ENCODE results near the gene TMEM52. TPM values are rescaled to one million over a fixed set of nuclear protein-coding genes. Genes with fewer than 3 reads are reported as not detected.
"Not testable (repeated sequence)": the region's sequence is repeated elsewhere in the genome, so short reads cannot be mapped to it uniquely, and the experiment has no call there.

The TMEM52 gene
- total RNA-seq, 2 experiments from 2014 or later, result 0.99 TPM; not detected in 1

DNA sequence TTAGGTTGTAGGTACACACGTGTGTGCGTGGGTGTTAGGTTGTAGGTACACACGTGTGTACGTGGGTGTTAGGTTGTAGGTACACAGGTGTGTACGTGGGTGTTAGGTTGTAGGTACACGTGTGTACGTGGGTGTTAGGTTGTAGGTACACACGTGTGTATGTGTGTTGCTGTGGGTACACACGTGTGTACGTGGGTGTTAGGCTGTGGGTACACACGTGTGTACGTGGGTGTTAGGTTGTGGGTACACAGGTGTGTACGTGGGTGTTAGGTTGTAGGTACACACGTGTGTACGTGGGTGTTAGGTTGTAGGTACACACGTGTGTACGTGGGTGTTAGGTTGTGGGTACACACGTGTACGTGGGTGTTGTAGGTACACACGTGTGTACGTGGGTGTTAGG lies 15.8 kb upstream of the TMEM52 start:
- DNase-seq; intact Hi-C loops (cut with micrococcal nuclease); H3K27ac Mint-ChIP-seq; H3K4me3 Mint-ChIP-seq; H3K27me3 Mint-ChIP-seq (ENCODE audit: low read depth); H3K4me1 Mint-ChIP-seq (ENCODE audit: low read depth); H3K36me3 Mint-ChIP-seq (ENCODE audit: low read depth): not testable (repeated sequence)
- CTCF ChIA-PET, result interaction anchor here (0.5 kb wide), 1 partner anchor 103 kb away, joined by 3 read pairs; no protein-coding TSS in a partner anchor
- H3K9me3 Mint-ChIP-seq, result peaks cover 16% of the 10 kb centered on the region

DNA sequence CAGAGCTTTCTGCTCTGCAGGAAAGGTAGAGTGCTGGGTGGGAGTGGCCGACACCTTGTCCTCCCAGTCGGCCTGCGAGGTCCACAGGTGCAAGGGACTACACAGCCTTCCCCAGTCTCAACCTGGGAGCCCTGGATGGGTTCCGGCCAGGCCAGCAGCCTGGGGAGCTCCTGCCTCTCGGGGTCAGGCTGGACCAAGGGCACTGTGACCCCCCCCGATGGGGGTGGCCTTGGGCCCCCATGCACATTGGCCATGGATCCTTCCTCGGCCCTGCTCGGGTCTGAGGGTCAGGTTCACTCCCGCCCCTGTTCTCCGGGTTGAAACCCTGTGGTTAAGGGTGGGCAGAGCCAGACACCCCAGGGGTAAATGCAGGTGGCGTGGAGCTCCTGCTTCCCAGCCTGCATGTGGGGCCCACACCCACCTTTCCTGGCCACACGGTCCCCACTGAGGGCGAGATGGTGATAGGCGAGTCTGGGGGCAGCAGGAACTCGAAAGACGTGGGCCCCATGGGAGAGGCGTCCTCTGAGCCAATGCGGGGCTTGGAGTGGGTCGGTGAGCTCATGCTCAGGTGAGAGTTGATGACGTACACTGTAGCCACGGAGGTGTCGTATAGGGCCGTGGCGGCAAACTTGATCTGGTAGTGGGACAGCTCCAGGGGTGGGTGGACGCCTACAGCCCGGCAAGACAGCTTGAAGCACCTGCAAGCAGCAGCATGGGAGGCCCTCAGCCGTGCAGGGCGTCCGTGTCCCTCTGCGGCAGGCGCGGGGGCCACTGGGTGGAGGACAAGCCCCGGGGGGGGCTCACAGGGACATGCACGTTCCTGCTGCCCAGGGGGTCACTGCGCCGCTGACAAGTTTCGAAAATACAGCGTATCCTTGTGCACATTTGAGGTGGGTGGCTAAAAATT lies 10.8 kb upstream of the TMEM52 start:
- intact Hi-C loops (cut with micrococcal nuclease), result no loop called here
- peaks cover 10% of the 10 kb centered on the region for H3K9me3 Mint-ChIP-seq
- H3K4me3 Mint-ChIP-seq, result no peak overlapping the region
- DNase-seq, result no peak
- CTCF ChIA-PET, result no interaction called here
- H3K27me3 Mint-ChIP-seq (ENCODE audit: low read depth), result no peaks in the 10 kb centered on the region
- H3K4me1 Mint-ChIP-seq (ENCODE audit: low read depth), result no peaks in the 10 kb centered on the region
- H3K27ac Mint-ChIP-seq, result no peak overlapping the region
- H3K36me3 Mint-ChIP-seq (ENCODE audit: low read depth), result no peaks in the 10 kb centered on the region

DNA sequence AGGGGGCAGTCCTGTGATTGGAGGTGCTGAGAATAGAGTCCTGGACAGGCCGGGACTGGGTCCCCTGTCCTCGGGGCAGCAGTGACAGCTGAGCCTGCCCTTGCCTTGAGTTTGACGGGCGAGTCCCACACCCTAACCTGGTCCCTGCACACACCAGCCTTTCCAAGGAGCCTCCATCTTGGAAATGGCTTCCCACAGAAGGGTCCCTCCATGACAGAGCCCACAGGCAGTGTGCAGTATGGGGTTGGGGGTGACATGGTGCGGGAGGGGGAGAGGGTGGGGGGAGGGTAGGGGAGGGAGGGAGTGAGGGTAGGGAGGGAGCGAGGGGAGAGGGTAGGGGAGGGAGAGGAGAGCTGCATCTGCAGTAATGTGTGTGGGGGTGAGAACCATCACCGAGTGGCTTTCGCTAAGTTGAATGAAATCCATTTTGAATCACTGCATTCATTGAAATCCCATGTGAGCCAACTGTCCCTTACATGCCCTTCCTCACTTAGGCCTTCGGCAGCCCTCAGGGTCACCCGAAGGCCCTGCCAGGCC lies 10.1 kb upstream of the TMEM52 start:
- intact Hi-C loops (cut with micrococcal nuclease), result no loop called here
- no peaks in the 10 kb centered on the region for H3K4me1 Mint-ChIP-seq (ENCODE audit: low read depth)

DNA sequence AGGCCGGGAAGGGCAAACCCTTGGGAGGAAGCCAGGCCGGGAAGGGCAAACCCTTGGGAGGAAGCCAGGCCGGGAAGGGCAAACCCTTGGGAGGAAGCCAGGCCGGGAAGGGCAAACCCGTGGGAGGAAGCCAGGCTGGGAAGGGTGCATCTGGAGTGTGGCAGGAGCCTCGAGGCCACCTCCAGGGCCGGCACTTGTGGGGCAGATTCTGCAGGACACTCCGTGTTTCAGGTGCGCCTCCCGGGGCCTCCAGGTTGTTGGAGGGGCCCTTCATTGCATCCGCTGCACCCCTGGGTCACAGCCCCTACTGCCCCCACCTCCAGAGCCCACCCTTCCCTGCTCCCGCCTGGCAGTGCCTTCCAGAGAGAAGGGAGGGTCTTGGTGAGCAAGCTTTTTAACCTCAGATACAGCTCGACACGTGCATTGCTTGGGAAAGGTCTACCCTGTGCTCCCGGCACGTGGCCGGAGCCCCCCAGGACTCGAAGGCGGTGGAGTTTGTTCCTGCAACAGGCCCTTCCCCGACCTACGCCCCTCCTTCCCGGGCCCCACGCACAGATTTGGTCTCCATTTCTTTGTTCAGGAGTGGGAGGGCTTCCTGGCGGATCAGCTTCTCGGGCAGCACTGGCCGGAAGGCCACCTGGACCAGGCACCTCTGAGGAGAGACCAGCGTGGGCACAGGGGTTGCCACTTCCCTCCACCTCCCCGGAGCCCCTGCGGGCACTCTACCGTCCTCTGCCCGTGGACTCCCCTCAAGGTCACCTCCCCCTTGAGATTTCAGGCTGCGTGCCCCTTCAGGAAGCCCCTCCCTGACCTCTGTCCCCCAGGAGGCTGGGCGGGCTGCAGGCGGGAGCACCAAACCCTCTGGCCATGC lies 9.4 kb upstream of the TMEM52 start:
- Mint-ChIP-seq H3K4me1 (ENCODE audit: low read depth) (no peaks in the 10 kb centered on the region), H3K9me3 (no peaks in the 10 kb centered on the region), H3K27me3 (ENCODE audit: low read depth) (no peaks in the 10 kb centered on the region), H3K4me3 (no peak overlapping the region), H3K36me3 (ENCODE audit: low read depth) (no peaks in the 10 kb centered on the region), H3K27ac (no peak overlapping the region)
- CTCF ChIA-PET, result no interaction called here
- no peak for DNase-seq
- intact Hi-C loops (cut with micrococcal nuclease), result no loop called here

More for the DNA sequence above, 10.1 kb upstream of the TMEM52 start:
- no peak overlapping the region for H3K27ac Mint-ChIP-seq
- H3K9me3 Mint-ChIP-seq, result peaks cover 3% of the 10 kb centered on the region
- CTCF ChIA-PET, result no interaction called here
- no peak for DNase-seq
- no peaks in the 10 kb centered on the region for H3K27me3 Mint-ChIP-seq (ENCODE audit: low read depth)
- H3K4me3 Mint-ChIP-seq, result no peak overlapping the region
- H3K36me3 Mint-ChIP-seq (ENCODE audit: low read depth), result no peaks in the 10 kb centered on the region

DNA sequence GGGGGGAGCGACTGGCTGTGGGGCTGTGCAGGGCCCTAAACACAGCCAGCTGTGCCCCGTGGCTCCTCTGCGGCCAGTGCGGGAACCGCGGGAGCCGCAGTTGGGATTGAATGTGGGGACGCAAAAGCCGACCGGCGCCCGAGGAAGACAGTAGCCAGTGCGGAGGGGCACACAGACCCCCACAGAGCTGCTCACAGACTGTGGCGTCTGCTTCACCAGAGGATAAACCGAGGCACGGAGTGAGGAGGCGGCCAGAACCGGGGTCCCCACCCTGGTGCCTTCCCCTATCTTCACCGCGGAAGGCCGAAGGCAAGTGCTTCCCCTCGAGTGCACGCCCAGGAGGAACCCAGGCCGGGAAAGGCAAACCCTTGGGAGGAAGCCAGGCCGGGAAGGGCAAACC lies 8.7 kb upstream of the TMEM52 start:
- H3K9me3 Mint-ChIP-seq, result no peaks in the 10 kb centered on the region
- DNase-seq, result no peak
- H3K4me1 Mint-ChIP-seq (ENCODE audit: low read depth), result no peaks in the 10 kb centered on the region
- no peaks in the 10 kb centered on the region for H3K36me3 Mint-ChIP-seq (ENCODE audit: low read depth)
- H3K4me3 Mint-ChIP-seq, result no peak overlapping the region
- CTCF ChIA-PET, result no interaction called here
- intact Hi-C loops (cut with micrococcal nuclease), result no loop called here
- no peak overlapping the region for H3K27ac Mint-ChIP-seq
- H3K27me3 Mint-ChIP-seq (ENCODE audit: low read depth), result no peaks in the 10 kb centered on the region

DNA sequence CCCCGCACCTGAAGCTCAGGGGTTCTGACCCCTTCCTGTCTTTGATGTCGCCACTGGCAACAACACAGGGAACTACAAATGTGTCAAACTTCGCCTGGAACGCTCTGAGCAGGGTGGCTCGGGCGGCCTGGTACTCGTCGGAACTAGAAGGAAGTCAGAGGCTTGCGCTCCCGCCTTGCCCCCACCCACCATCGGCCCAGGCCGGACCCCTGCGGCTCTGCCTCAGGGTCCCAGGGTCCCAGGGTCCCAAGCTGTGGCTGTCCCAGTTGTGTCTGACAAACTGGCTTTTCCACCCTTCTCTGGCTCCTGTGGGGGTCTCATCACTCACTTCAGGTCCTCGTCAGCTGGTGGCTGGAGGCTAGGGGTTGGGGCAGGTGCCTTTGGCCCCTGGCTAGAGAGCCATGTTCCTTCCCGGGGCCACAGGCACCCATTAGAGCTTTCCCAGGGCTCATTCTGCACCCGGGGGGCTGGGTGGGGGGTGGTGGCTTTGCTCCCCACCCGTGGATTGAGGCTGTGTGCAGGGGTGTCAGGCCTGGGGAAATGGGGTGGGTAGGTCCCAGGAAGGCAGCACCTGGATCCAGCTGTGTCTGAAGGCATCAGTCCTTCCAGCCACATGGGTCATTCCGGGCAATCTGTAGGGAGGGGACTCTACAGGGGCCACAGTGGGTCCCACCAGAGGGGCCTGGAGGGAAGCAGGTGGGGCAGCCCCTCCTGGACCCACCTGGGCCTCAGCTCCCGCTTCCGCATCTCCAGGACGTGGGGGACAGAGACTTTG lies 8.0 kb upstream of the TMEM52 start:
- no peak for DNase-seq
- Mint-ChIP-seq H3K27ac (no peak overlapping the region), H3K9me3 (no peaks in the 10 kb centered on the region), H3K4me3 (no peak overlapping the region), H3K36me3 (ENCODE audit: low read depth) (no peaks in the 10 kb centered on the region), H3K27me3 (ENCODE audit: low read depth) (no peaks in the 10 kb centered on the region), H3K4me1 (ENCODE audit: low read depth) (no peaks in the 10 kb centered on the region)
- CTCF ChIA-PET, result no interaction called here
- intact Hi-C loops (cut with micrococcal nuclease), result no loop called here

DNA sequence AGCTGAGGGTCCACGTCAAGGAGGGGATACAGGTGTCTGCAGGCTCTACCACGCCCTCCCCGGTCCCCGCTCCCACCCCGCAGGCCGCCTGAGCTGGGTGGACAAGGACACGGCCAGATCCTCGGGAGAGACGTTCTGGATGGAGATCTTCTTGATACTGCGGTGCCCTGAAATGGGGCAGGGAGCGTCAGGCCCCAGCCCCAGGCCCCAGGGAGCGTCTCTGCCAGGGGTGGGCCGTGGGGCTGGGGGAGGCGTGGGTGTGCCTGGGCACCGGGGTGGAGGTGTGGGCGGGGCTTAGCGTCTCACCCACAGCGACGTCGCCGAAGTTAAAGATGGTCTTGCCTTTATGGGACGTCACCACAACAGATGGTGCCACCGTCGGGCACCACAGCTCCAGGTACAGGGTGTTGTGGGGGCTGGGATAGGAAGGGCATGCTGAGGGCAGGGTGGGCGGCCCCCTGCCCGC lies 7.3 kb upstream of the TMEM52 start:
- DNase-seq, result no peak
- intact Hi-C loops (cut with micrococcal nuclease), result no loop called here
- no peaks in the 10 kb centered on the region for H3K4me1 Mint-ChIP-seq (ENCODE audit: low read depth)
- H3K4me3 Mint-ChIP-seq, result no peak overlapping the region
- no peaks in the 10 kb centered on the region for H3K36me3 Mint-ChIP-seq (ENCODE audit: low read depth)
- H3K9me3 Mint-ChIP-seq, result no peaks in the 10 kb centered on the region
- CTCF ChIA-PET, result no interaction called here
- H3K27ac Mint-ChIP-seq, result no peak overlapping the region
- H3K27me3 Mint-ChIP-seq (ENCODE audit: low read depth), result no peaks in the 10 kb centered on the region

DNA sequence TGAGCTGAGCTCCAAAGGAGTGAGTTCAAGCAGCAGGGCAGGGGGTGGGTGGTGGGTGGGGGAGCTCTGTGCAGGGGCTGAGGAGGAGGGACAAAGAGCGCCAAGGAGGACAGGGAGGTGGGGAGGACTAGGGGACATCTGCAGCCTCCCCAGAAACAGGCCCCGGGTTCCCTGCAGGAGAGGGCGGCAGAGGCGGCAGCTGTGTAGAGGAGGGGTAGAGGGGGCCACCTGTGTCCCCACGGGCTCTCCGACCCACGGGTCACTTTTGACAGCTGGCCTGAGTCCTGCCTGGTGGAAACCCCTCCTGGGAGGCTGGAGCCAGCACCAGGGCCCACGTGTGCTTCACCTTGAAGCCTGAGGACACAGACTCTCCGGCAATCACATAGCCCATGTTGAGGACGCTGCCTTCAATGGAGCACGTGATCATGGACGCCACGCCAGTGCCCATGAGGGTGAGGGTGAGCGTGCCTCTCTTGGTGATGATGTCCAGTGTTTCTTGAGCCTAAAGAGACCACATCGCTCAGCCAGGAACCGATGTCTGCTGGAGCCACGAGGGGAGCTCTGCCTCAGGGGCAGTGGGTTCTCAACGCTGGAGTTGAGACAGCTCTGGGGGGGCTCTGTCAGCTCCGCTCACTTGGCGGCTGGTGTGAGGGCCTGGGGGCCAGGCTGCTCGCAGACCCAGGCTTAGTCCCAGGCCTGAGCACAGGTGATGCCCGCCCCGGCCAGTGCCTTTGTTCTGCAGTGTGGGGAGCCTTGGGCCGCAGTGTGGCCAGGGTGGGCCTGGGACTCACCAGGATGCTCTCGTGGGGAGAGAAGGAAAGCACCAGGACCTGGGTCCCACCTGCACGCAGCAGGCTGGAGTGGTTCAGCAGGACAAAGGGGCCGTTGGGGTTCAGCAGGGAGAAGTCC lies 6.6 kb upstream of the TMEM52 start:
- DNase-seq, result no peak
- intact Hi-C loops (cut with micrococcal nuclease), result no loop called here
- H3K4me3 Mint-ChIP-seq, result no peak overlapping the region
- H3K9me3 Mint-ChIP-seq, result no peaks in the 10 kb centered on the region
- H3K36me3 Mint-ChIP-seq (ENCODE audit: low read depth), result no peaks in the 10 kb centered on the region
- no peaks in the 10 kb centered on the region for H3K27me3 Mint-ChIP-seq (ENCODE audit: low read depth)
- no peaks in the 10 kb centered on the region for H3K4me1 Mint-ChIP-seq (ENCODE audit: low read depth)
- CTCF ChIA-PET, result no interaction called here
- H3K27ac Mint-ChIP-seq, result no peak overlapping the region

DNA sequence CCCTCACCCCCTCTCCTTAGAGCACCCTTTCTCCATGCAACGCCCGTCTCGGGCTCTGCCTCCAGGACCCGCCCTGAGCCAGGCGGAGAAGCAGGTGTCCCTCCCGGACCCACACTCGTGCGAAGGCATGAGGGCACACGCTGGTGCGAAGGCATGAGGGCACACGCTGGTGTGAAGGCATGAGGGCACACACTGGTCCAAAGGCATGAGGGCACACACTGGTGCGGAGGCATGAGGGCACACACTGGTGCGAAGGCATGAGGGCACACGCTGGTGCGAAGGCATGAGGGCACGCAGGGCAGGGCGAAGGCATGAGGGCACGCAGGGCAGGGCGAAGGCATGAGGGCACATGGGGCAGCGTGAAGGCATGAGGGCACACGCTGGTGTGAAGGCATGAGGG lies 5.8 kb upstream of the TMEM52 start:
- CTCF ChIA-PET, result no interaction called here
- intact Hi-C loops (cut with micrococcal nuclease), result no loop called here
- H3K27ac Mint-ChIP-seq, result no peak overlapping the region
- DNase-seq, result no peak
- no peaks in the 10 kb centered on the region for H3K27me3 Mint-ChIP-seq (ENCODE audit: low read depth)
- no peaks in the 10 kb centered on the region for H3K36me3 Mint-ChIP-seq (ENCODE audit: low read depth)
- no peaks in the 10 kb centered on the region for H3K9me3 Mint-ChIP-seq
- H3K4me1 Mint-ChIP-seq (ENCODE audit: low read depth), result no peaks in the 10 kb centered on the region
- no peak overlapping the region for H3K4me3 Mint-ChIP-seq

DNA sequence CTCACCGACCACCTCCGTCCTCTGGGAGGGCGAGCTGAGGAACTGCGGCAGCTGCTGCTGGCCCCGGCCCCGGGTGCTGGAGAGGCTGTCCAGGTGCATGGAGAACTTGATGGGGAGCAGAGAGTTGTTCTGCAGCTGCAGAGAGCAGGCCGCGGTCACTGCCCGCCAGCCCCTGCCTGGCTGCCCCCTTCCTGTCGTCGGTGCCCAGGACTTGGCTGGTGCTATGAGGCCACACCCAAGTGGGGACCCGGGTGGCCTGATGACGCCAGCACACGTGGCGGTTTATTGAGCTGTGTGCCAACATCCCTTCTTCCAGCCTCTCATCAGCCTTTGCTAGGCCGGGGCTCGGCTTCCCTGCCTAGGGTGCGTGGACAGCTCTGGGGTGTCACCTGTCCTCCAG lies 5.3 kb upstream of the TMEM52 start:
- intact Hi-C loops (cut with micrococcal nuclease), result no loop called here
- CTCF ChIA-PET, result interaction anchor here (0.5 kb wide), 1 partner anchor 62 kb away, joined by 3 read pairs; no protein-coding TSS in a partner anchor
- Mint-ChIP-seq H3K27me3 (ENCODE audit: low read depth) (no peaks in the 10 kb centered on the region), H3K9me3 (no peaks in the 10 kb centered on the region), H3K36me3 (ENCODE audit: low read depth) (no peaks in the 10 kb centered on the region), H3K27ac (no peak overlapping the region), H3K4me3 (no peak overlapping the region), H3K4me1 (ENCODE audit: low read depth) (peaks cover 2% of the 10 kb centered on the region)
- no peak for DNase-seq
